ENCODE data around the gene DDX20. TPM values are rescaled to one million over a fixed set of nuclear protein-coding genes. Genes with fewer than 3 reads are reported as not detected.
"Not testable (repeated sequence)": the region's sequence is repeated elsewhere in the genome, so short reads cannot be mapped to it uniquely, and the experiment has no call there.

The DDX20 gene
- total RNA-seq, 6 donors from 2014 or later, result 7.9 to 18.5 (median 9.2) TPM

GRCh38 chr1:111792249-111792648 is 36.5 kb downstream of the DDX20 start:
- H3K9me3 ChIP-seq, result no peaks in the 10 kb centered on the region
- peaks cover 0 to 5% (median 4%) of the 10 kb centered on the region in 4 donors for H3K4me1 ChIP-seq
- H3K27ac ChIP-seq, result no peak overlapping the region
- H3K27me3 ChIP-seq, result no peaks in the 10 kb centered on the region
- no peak for ATAC-seq (ENCODE audit: low FRiP score in 2 of 2)
- 56 to 60% methylated on average over 4 to 5 of the region's 5 CpGs for WGBS, 2 donors
- TF ChIP-seq POLR2AphosphoS5 (IDR thresholded peaks at IDR 0.05) (no peak), EP300 (IDR thresholded peaks at IDR 0.05) (no peak), POLR2A (IDR thresholded peaks at IDR 0.05) (no peak)
- TF ChIP-seq, protein P1, sequence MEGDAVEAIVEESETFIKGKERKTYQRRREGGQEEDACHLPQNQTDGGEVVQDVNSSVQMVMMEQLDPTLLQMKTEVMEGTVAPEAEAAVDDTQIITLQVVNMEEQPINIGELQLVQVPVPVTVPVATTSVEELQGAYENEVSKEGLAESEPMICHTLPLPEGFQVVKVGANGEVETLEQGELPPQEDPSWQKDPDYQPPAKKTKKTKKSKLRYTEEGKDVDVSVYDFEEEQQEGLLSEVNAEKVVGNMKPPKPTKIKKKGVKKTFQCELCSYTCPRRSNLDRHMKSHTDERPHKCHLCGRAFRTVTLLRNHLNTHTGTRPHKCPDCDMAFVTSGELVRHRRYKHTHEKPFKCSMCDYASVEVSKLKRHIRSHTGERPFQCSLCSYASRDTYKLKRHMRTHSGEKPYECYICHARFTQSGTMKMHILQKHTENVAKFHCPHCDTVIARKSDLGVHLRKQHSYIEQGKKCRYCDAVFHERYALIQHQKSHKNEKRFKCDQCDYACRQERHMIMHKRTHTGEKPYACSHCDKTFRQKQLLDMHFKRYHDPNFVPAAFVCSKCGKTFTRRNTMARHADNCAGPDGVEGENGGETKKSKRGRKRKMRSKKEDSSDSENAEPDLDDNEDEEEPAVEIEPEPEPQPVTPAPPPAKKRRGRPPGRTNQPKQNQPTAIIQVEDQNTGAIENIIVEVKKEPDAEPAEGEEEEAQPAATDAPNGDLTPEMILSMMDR (IDR thresholded peaks at IDR 0.05), result no peak
- no peak for DNase-seq
- H3K36me3 ChIP-seq, result no peaks in the 10 kb centered on the region
- H3K4me3 ChIP-seq, result no peak overlapping the region

GRCh38 chr1:111793923-111794322 is 38.2 kb downstream of the DDX20 start:
- WGBS, 2 donors, result 33 to 39% methylated on average over 2 of the region's 2 CpGs
- Histone ChIP-seq H3K36me3 (no peaks in the 10 kb centered on the region), H3K4me1 (peaks cover 0 to 5% (median 4%) of the 10 kb centered on the region in 4 donors), H3K9me3 (no peaks in the 10 kb centered on the region), H3K27ac (no peak overlapping the region), H3K4me3 (no peak overlapping the region), H3K27me3 (no peaks in the 10 kb centered on the region)
- no peak for DNase-seq
- TF ChIP-seq POLR2AphosphoS5 (IDR thresholded peaks at IDR 0.05), result no peak
- TF ChIP-seq EP300 (IDR thresholded peaks at IDR 0.05), result no peak
- no peak for TF ChIP-seq POLR2A (IDR thresholded peaks at IDR 0.05)
- TF ChIP-seq, protein P1 (IDR thresholded peaks at IDR 0.05), result no peak
- ATAC-seq (ENCODE audit: low FRiP score in 2 of 2), result no peak

DNA sequence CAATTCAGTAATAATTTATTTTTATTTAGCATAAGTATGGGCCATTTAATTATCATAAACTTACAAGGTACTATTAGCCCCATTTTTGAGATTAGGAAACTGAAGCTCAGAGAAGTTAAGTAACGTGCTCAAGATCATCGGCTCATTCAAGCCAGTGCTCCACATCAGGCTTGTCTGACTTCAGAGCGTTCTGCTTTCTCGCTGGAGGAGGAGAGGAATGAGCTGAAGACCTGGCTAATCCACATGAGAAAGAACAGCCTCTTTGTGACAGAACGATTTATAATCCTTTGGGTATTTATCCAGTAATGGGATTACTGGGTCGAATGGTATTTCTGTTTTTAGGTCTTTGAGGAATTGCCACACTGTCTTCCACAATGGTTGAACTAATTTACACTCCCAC is 39.7 kb downstream of the DDX20 start:
- ATAC-seq (ENCODE audit: low FRiP score in 2 of 2), result no peak
- no peaks in the 10 kb centered on the region for H3K4me1 ChIP-seq
- TF ChIP-seq, protein P1 (IDR thresholded peaks at IDR 0.05), result no peak
- TF ChIP-seq POLR2AphosphoS5 (IDR thresholded peaks at IDR 0.05), result no peak
- TF ChIP-seq EP300 (IDR thresholded peaks at IDR 0.05), result no peak
- TF ChIP-seq POLR2A (IDR thresholded peaks at IDR 0.05), result no peak
- no peak overlapping the region for H3K4me3 ChIP-seq
- no peak for DNase-seq
- WGBS, 2 donors, result 89 to 90% methylated on average over 6 of the region's 6 CpGs
- no peaks in the 10 kb centered on the region for H3K9me3 ChIP-seq
- H3K27me3 ChIP-seq, result no peaks in the 10 kb centered on the region
- no peaks in the 10 kb centered on the region for H3K36me3 ChIP-seq
- no peak overlapping the region for H3K27ac ChIP-seq

DNA sequence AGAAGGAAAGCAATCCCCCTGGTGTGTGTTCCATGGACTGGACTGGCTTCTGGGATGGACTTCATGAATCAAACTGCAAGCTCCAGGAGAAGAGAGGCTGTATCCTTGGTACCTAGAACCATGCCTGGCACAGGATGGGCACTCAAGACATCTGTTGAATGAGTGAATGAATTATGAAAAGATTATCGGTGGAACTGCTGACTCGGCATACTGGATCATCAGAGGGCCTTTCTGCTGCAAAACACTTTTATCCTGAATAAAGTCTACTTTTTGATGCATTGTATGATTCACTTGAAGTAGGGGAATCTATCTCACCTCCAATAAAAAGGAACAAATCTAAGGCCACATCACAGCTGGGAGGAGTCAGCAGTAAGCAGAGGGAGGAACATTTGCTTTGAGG is 42.9 kb downstream of the DDX20 start:
- Histone ChIP-seq H3K4me3 (no peak overlapping the region), H3K36me3 (no peaks in the 10 kb centered on the region), H3K27ac (no peak overlapping the region), H3K4me1 (no peaks in the 10 kb centered on the region), H3K9me3 (no peaks in the 10 kb centered on the region), H3K27me3 (no peaks in the 10 kb centered on the region)
- TF ChIP-seq POLR2A (IDR thresholded peaks at IDR 0.05), result no peak
- TF ChIP-seq, protein P1 (IDR thresholded peaks at IDR 0.05), result no peak
- no peak for TF ChIP-seq EP300 (IDR thresholded peaks at IDR 0.05)
- no peak for TF ChIP-seq POLR2AphosphoS5 (IDR thresholded peaks at IDR 0.05)
- ATAC-seq (ENCODE audit: low FRiP score in 2 of 2) (no peak), DNase-seq (no peak)
- WGBS, 2 donors, result 86 to 98% methylated on average over 2 of the region's 2 CpGs

DNA sequence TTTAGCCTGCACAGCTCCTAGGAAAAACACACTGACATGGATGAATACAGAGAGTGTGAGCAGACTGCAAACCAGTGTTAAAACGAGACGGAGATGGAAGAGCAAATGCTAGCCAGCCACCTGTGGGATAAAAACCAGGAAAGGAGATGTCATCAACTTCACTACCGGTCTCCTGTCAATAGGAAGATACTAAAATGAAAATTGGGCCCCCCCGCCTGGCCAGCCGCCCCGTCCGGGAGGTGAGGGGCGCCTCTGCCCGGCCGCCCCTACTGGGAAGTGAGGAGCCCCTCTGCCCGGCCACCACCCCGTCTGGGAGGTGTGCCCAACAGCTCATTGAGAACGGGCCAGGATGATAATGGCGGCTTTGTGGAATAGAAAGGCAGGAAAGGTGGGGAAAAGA is 44.0 kb downstream of the DDX20 start:
- not testable (repeated sequence) for H3K4me1 ChIP-seq; DNase-seq; H3K27me3 ChIP-seq; H3K4me3 ChIP-seq; H3K9me3 ChIP-seq; H3K27ac ChIP-seq; H3K36me3 ChIP-seq; ATAC-seq (ENCODE audit: low FRiP score in 2 of 2)
- 84 to 88% methylated on average over 5 to 12 of the region's 14 CpGs for WGBS, 2 donors

Measured in upper lobe of left lung (tissue), 6 donors.